Upper lobe of right lung (tissue), 1 donor: ENCODE data around the gene EML4. TPM values are rescaled to one million over a fixed set of nuclear protein-coding genes. Genes with fewer than 3 reads are reported as not detected.

Experiments
- ATAC-seq: fragments of 200-7000 bp; cut with Tn5 transposase; one replicate; pipeline ENCODE4 v1.9.1; 2020; ENCODE audit warnings: mild to moderate bottlenecking, moderate library complexity
- DNase-seq: peaks from one replicate; pipeline ENCODE4 v3.0.0-alpha.2; 2020
- H3K27ac ChIP-seq: fragments of 200-600 bp; one replicate; pipeline ENCODE4 v1.8.0; 2022
- H3K27me3 ChIP-seq: fragments of 200-600 bp; one replicate; pipeline ENCODE4 v1.8.0; 2022; ENCODE audit warnings: mild to moderate bottlenecking
- H3K36me3 ChIP-seq: fragments of 200-600 bp; one replicate; pipeline ENCODE4 v1.8.0; 2022
- H3K4me1 ChIP-seq: fragments of 200-600 bp; one replicate; pipeline ENCODE4 v1.8.0; 2022
- H3K4me3 ChIP-seq: fragments of 200-600 bp; one replicate; pipeline ENCODE4 v1.8.0; 2022; ENCODE audit warnings: mild to moderate bottlenecking
- H3K9me3 ChIP-seq: fragments of 200-600 bp; one replicate; pipeline ENCODE4 v1.8.0; 2022
- intact Hi-C: fragments of 100-400 bp; cut with DNase I; formaldehyde crosslinking; loops from one replicate; pipeline ENCODE4 v1.11.0; 2022
- total RNA-seq: library from RNA; stranded (reverse); fragmentation: NEBNext Ultra II Directional; extraction: Animal tissue kit (Norgen Biotek cat#: 25700); gene quantifications from one replicate; pipeline ENCODE4 v1.2.1, GENCODE V29; 2021
- TF ChIP-seq, protein P1 (sequence below): fragments of 200-600 bp; IDR thresholded peaks from one replicate; pipeline ENCODE4 v1.8.0; 2022; ENCODE audit warnings: antibody characterized with exemption
- donor health status: DM: no; HTN: yes; CAD: no; lungs with severe emphysema.

EML4 gene
- total RNA-seq, 1 donor from 2014 or later = 83.0 TPM

DNA sequence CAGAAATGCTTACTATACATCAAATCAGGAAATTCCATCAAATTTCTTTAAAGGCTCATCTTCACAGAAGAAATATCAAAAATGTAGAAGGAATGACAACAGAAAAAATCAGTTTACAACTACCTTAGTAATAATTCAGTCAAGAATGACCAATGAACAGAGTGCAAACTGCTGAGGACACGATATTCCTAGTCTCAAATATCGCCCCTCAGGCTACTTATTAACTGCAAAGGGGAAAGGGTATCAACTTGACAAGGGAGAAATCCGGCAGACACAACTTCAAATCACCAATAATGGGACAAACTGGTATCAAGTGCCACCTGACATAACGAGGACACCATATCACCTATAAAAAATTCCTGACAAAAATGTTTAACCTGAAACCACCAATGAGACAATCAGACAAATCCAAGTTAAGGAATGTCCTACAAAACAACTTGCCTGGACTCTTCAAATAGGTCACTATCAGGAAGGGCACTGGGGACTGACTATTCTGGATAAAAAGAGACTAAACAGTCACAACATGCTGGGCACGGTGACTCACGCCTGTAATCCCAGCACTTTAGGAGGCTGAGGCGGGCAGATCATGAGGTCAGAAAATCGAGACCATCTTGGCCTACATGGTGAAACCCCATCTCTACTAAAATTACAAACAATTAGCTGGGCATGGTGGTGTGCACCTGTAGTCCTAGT lies 179.1 kb downstream of the EML4 start:
- DNase-seq (no peak), ATAC-seq (no peak)
- Histone ChIP-seq H3K27me3 (no peaks in the 10 kb centered on the region), H3K36me3 (peaks cover 46% of the 10 kb centered on the region), H3K9me3 (no peaks in the 10 kb centered on the region), H3K27ac (no peak overlapping the region), H3K4me1 (no peaks in the 10 kb centered on the region), H3K4me3 (no peak overlapping the region)
- intact Hi-C loops = no loop called here
- TF ChIP-seq, protein P1, sequence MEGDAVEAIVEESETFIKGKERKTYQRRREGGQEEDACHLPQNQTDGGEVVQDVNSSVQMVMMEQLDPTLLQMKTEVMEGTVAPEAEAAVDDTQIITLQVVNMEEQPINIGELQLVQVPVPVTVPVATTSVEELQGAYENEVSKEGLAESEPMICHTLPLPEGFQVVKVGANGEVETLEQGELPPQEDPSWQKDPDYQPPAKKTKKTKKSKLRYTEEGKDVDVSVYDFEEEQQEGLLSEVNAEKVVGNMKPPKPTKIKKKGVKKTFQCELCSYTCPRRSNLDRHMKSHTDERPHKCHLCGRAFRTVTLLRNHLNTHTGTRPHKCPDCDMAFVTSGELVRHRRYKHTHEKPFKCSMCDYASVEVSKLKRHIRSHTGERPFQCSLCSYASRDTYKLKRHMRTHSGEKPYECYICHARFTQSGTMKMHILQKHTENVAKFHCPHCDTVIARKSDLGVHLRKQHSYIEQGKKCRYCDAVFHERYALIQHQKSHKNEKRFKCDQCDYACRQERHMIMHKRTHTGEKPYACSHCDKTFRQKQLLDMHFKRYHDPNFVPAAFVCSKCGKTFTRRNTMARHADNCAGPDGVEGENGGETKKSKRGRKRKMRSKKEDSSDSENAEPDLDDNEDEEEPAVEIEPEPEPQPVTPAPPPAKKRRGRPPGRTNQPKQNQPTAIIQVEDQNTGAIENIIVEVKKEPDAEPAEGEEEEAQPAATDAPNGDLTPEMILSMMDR = no peak

DNA sequence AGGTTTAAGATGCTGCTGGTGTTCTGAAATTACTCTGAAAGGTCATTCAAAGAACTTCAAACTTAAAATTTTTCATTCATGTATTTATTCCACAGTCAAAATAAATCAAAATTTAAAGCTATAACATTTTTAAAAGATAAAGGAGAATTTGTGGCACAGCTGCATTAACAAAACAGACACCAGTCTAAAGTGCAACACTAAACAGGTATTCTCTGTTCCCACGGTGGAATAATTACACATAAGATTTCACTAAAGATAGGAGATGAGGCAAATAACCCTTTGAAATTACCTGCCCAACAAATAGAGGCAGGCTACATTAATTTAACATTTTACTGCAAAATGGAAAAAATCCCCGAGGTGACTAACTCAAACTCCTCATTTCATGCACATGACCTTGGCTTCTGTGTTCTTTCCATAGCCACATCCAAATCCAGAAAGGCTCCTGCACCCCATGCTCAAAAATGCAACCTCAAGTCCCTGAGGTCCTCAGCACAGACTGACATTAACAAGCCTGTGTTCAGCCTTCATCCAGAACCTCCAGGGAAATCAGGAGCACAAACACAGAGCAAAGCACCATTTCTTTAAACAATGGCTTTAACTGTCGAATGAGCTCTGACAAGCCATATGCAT lies 181.4 kb downstream of the EML4 start:
- TF ChIP-seq, protein P1 = no peak
- peaks cover 43% of the 10 kb centered on the region for H3K36me3 ChIP-seq
- intact Hi-C loops = no loop called here

DNA sequence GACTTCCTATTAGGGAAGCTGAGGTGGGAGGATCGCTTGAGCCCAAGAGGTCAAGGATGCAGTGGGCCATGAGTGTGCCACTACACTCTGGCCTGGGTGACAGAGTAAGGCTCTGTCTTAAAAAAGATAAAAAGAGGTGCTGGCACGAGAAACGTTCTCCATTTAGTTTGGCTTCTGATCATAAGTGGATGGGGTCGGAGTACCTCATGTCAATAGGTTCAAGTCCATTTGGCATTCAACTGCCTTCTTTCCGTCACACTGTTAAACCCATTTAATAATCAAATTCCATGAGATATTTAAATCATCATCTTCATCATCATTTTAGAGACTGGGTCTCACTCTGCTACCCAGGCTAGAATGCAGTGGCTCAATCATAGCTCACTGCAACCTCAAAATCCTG lies 182.7 kb downstream of the EML4 start:
- TF ChIP-seq, protein P1 = no peak
- no peaks in the 10 kb centered on the region for H3K27me3 ChIP-seq
- no peak for DNase-seq
- H3K9me3 ChIP-seq = no peaks in the 10 kb centered on the region
- H3K4me3 ChIP-seq = no peak overlapping the region
- H3K27ac ChIP-seq = no peak overlapping the region
- intact Hi-C loops = no loop called here
- H3K36me3 ChIP-seq = peaks cover 34% of the 10 kb centered on the region
- no peak for ATAC-seq
- peaks cover 5% of the 10 kb centered on the region for H3K4me1 ChIP-seq

More for the DNA sequence above, 181.4 kb downstream of the EML4 start:
- ATAC-seq (no peak), DNase-seq (no peak)
- Histone ChIP-seq H3K4me1 (peaks cover 5% of the 10 kb centered on the region), H3K9me3 (no peaks in the 10 kb centered on the region), H3K27ac (no peak overlapping the region), H3K4me3 (no peak overlapping the region), H3K27me3 (no peaks in the 10 kb centered on the region)

DNA sequence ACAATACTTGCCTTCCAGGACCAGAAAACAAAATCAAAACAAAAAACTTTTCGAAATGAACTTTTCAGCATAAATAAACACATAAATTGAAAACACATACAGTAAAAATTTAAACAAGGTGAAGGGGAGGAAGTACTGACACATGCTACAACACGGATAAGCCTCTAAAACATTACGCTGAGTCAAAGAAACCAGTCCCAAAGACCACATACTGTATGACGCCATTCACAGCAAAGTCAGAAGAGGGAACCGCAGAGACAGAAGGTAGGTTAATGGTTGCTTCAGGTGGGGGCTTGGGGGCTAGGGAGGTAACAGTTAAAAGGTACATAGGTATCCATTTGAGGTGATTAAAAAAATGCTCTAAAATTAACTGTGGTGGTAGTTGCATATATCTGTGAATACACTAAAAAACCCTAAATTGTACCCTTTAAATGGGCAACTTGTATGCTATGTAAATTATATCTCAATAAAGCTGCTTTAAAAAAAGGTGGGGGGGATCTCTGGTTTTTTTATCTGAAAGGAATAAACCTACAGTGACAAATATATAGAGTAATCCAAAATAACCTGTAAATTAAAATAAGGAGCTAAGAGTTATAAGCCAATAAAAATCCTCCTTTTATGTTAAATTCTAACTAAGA lies 184.8 kb downstream of the EML4 start:
- DNase-seq (no peak), ATAC-seq (no peak)
- peaks cover 11% of the 10 kb centered on the region for H3K4me1 ChIP-seq
- no peaks in the 10 kb centered on the region for H3K9me3 ChIP-seq
- H3K27me3 ChIP-seq = no peaks in the 10 kb centered on the region
- peaks cover 28% of the 10 kb centered on the region for H3K36me3 ChIP-seq
- TF ChIP-seq, protein P1 = no peak
- H3K4me3 ChIP-seq = no peak overlapping the region
- H3K27ac ChIP-seq = no peak overlapping the region
- intact Hi-C loops = no loop called here

DNA sequence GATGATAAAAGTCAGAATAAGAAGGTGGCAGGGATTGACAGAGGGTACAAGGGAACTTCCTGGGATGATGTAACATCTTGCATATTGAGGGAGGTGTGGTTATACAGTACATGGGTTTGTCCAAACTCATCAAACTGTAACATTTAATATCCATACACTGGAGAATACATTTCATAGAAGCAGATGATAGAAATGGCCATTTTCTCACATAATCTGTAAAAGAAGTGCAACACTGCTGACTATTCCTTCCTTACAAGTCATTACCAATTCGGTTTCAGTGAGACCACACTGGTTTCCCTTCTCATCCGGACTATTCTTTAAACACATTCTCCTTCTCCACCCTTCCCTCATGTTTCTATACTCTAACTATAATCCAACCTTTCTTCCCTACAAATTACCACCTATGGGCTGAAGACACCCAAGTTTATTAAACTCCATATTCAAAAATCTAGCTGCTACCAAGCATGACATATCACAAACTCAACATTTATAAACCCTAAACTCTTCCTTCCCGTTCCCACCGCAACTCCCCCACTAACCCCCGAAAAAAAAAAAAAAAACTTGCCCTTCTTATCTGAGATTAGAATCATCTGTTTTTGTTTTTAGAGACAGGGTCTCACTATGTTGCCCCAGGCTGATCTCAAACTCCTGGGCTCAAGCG lies 190.3 kb downstream of the EML4 start:
- Histone ChIP-seq H3K9me3 (no peaks in the 10 kb centered on the region), H3K27me3 (no peaks in the 10 kb centered on the region), H3K4me1 (peaks cover 20% of the 10 kb centered on the region), H3K4me3 (peak overlapping the region; percentile 94), H3K36me3 (no peaks in the 10 kb centered on the region), H3K27ac (peak overlapping the region; percentile 96)
- ATAC-seq = no peak
- TF ChIP-seq, protein P1 = no peak
- DNase-seq = no peak
- intact Hi-C loops = no loop called here
